Panc1 (cell line): ENCODE measurements around the gene PARP8.

Experiments used
- POLR2AphosphoS5 ChIP-seq: IDR thresholded peaks from 2 replicates; pipeline ENCODE4 v1.6.1; 2012; ENCODE audit warnings: mild to moderate bottlenecking, low read depth, low read length, moderate library complexity
- REST ChIP-seq, 2 experiments: IDR thresholded peaks; 2 replicates each; pipeline ENCODE4 v1.6.1; 2011 to 2012; ENCODE audit warnings: low read depth in 2 of 2, control low read depth in 1 of 2, low read length in 1 of 2, mild to moderate bottlenecking in 1 of 2, moderate library complexity in 1 of 2; ENCODE audit not compliant: insufficient read depth in 1 of 2
- SIN3A ChIP-seq: IDR thresholded peaks from 2 replicates; pipeline ENCODE4 v1.6.1; 2012; ENCODE audit warnings: low read depth, mild to moderate bottlenecking, low read length, moderate library complexity, borderline replicate concordance; ENCODE audit not compliant: insufficient read depth
- TF ChIP-seq, protein P1 (sequence below): fragments of 450-650 bp; IDR thresholded peaks from 2 replicates; pipeline ENCODE4 v1.5.1; 2017; ENCODE audit warnings: mild to moderate bottlenecking

GRCh38 chr5:50712479-50712878 is 46.0 kb downstream of the PARP8 start:
- TF ChIP-seq, protein P1, sequence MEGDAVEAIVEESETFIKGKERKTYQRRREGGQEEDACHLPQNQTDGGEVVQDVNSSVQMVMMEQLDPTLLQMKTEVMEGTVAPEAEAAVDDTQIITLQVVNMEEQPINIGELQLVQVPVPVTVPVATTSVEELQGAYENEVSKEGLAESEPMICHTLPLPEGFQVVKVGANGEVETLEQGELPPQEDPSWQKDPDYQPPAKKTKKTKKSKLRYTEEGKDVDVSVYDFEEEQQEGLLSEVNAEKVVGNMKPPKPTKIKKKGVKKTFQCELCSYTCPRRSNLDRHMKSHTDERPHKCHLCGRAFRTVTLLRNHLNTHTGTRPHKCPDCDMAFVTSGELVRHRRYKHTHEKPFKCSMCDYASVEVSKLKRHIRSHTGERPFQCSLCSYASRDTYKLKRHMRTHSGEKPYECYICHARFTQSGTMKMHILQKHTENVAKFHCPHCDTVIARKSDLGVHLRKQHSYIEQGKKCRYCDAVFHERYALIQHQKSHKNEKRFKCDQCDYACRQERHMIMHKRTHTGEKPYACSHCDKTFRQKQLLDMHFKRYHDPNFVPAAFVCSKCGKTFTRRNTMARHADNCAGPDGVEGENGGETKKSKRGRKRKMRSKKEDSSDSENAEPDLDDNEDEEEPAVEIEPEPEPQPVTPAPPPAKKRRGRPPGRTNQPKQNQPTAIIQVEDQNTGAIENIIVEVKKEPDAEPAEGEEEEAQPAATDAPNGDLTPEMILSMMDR = no peak
- TF ChIP-seq SIN3A (no peak), POLR2AphosphoS5 (no peak), REST (IDR thresholded peaks at IDR 0.05; ENCODE audit: insufficient read depth in 1 of 2, low read depth in 2 of 2, low read length in 1 of 2) (no peak)
